Measurements from ENCODE around the gene PRMT6. TPM values are rescaled to one million over a fixed set of nuclear protein-coding genes. Genes with fewer than 3 reads are reported as not detected.
A peak's percentile ranks its signal among the peaks of the same experiment; 100 is the strongest.
"Not testable (repeated sequence)": the region's sequence is repeated elsewhere in the genome, so short reads cannot be mapped to it uniquely, and the experiment has no call there.

Gene PRMT6
- total RNA-seq, 2 experiments from 2014 or later, result 13.3 to 15.4 TPM

DNA sequence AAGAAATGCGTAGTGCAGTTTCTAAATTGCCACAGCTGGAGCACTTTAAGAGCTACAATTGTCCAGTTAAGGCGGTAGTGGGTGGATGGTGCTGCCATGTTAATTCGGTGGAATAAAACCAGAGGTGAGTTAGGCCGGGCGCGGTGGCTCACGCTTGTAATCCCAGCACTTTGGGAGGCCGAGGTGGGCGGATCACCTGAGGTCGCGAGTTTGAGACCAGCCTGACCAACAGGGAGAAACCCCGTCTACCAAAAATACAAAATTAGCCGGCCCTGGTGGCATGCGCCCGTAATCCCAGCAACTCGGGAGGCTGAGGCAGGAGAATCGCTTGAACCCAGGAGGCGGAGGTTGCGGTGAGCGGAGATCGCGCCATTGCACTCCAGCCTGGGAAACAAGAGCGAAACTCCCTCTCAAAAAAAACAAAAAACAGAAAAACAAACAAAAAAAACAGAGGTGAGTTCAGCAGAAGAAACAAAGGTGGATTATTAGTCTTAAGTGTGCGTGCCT is 502 bp upstream of the PRMT6 start:
- peak overlapping the region; percentile 93 for H3K27ac Mint-ChIP-seq
- peak overlapping the region; percentile 89 for H3K4me3 Mint-ChIP-seq
- H3K27me3 Mint-ChIP-seq; POLR2A ChIA-PET; DNase-seq; ATAC-seq; H3K9me3 Mint-ChIP-seq (ENCODE audit: low read depth): not testable (repeated sequence)
- intact Hi-C loops (cut with DNase I, micrococcal nuclease), result loop anchor here (2.0 to 10.0 kb wide), 4 partner anchors 85 to 909 kb away; partner anchors contain the start of genes NTNG1 (in 2 of the 2) and VAV3 (in 1 of the 2)
- peaks cover 21% of the 10 kb centered on the region for H3K36me3 Mint-ChIP-seq (ENCODE audit: low read depth)
- CTCF ChIA-PET, result interaction anchor here (0.7 to 1.7 kb wide), 4 partner anchors 8 to 411 kb away, joined by 3 to 7 read pairs (median 5); no protein-coding TSS in a partner anchor
- peaks cover 17% of the 10 kb centered on the region for H3K4me1 Mint-ChIP-seq

DNA sequence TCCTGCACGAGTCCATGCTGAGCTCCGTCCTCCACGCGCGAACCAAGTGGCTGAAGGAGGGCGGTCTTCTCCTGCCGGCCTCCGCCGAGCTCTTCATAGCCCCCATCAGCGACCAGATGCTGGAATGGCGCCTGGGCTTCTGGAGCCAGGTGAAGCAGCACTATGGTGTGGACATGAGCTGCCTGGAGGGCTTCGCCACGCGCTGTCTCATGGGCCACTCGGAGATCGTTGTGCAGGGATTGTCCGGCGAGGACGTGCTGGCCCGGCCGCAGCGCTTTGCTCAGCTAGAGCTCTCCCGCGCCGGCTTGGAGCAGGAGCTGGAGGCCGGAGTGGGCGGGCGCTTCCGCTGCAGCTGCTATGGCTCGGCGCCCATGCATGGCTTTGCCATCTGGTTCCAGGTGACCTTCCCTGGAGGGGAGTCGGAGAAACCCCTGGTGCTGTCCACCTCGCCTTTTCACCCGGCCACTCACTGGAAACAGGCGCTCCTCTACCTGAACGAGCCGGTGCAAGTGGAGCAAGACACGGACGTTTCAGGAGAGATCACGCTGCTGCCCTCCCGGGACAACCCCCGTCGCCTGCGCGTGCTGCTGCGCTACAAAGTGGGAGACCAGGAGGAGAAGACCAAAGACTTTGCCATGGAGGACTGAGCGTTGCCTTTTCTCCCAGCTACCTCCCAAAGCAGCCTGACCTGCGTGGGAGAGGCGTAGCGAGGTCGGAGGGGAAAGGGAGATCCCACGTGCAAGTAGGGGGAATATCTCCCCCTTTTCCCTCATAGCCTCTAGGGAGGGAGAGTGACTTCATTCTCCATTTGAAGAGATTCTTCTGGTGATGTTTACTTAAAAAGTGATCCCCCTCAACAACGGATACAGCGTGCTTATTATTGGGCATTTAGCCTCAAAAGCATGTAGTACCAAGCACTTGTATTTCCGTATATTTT is 991 bp downstream of the PRMT6 start:
- H3K4me1 Mint-ChIP-seq, result peaks cover 17% of the 10 kb centered on the region
- DNase-seq, result peak; percentile 73
- H3K27ac Mint-ChIP-seq, result peak overlapping the region; percentile 93
- H3K36me3 Mint-ChIP-seq (ENCODE audit: low read depth), result peaks cover 25% of the 10 kb centered on the region
- H3K9me3 Mint-ChIP-seq (ENCODE audit: low read depth), result no peaks in the 10 kb centered on the region
- intact Hi-C loops (cut with DNase I, micrococcal nuclease), result loop anchor here (2.0 to 10.0 kb wide), 4 partner anchors 83 to 907 kb away; partner anchors contain the start of genes NTNG1 (in 2 of the 2) and VAV3 (in 1 of the 2)
- ChIA-PET POLR2A (no interaction called here), CTCF (interaction anchor here (0.6 to 1.7 kb wide), 4 partner anchors 10 to 85 kb away, joined by 3 to 7 read pairs (median 4); no protein-coding TSS in a partner anchor)
- H3K4me3 Mint-ChIP-seq, result peak overlapping the region; percentile 89
- ATAC-seq, result peak; percentile 62
- no peaks in the 10 kb centered on the region for H3K27me3 Mint-ChIP-seq

DNA sequence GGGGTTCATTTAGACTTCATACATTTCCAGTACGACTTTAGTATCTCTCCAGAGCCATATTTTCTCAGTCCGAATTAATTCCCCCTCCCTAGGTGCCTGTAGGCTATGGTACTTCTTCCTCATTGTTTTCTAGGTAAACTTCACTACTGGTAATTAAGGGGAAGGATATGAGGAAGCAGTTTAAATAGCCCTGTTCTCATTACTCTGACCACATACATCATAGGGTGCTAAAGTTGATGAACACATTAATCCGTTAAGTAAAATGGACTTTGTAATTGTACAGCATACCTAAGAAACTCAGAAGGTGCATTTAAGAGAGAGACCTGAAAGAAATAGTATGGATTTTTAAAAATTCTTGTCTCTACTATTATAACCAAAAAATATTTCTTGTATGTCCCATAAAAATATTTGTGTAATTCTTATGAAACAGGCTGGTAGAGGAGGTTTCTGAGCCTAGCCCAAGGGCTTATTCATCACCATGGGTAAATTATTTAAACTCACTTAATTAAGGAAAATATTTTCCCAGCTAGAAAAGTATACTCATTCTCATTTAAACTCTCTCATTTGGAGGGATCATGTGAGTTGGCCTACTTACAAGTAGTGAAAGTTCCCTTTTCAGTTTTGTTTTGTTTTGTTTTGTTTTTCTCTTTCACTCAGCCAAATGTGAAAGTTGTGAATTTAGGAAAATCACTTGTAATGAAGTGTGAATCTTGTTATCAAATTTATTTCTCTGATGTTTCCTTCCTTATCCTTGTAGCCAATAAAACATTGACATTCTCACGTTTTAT is 2.0 kb downstream of the PRMT6 start:
- H3K9me3 Mint-ChIP-seq (ENCODE audit: low read depth), result no peaks in the 10 kb centered on the region
- ChIA-PET CTCF (interaction anchor here (1.1 to 1.2 kb wide), 2 partner anchors 14 to 84 kb away, joined by 3 to 5 read pairs; no protein-coding TSS in a partner anchor), POLR2A (no interaction called here)
- peaks cover 29% of the 10 kb centered on the region for H3K36me3 Mint-ChIP-seq (ENCODE audit: low read depth)
- peak overlapping the region; percentile 89 for H3K4me3 Mint-ChIP-seq
- ATAC-seq, result no peak
- no peaks in the 10 kb centered on the region for H3K27me3 Mint-ChIP-seq
- DNase-seq, result no peak
- intact Hi-C loops (cut with DNase I, micrococcal nuclease), result loop anchor here (5.0 to 10.0 kb wide), 3 partner anchors 84 to 906 kb away; partner anchors contain the start of genes NTNG1 (in 1 of the 2) and VAV3 (in 1 of the 2)
- H3K27ac Mint-ChIP-seq, result peak overlapping the region; percentile 93
- H3K4me1 Mint-ChIP-seq, result peaks cover 17% of the 10 kb centered on the region

DNA sequence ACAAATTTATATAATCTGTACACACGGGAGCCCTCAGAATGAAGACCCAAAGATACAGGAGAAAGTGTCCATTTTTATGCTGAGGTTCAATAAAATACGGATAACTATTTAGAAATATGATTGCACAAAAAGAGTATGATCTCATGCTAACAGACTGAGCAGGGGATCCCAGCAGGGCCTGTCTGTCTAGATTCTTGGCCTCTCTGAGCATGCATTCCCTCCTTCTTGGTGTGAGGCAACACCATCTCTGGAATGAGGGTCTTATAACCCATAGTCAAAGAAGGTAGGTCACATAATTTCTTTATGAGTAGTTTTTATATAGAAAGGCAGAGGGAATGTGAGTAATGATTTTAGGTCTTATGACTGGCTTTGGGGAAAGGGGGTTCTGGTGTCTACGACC is 5.4 kb downstream of the PRMT6 start:
- no peak for ATAC-seq
- H3K27me3 Mint-ChIP-seq, result no peaks in the 10 kb centered on the region
- peaks cover 29% of the 10 kb centered on the region for H3K36me3 Mint-ChIP-seq (ENCODE audit: low read depth)
- H3K4me3 Mint-ChIP-seq, result no peak overlapping the region
- ChIA-PET POLR2A (no interaction called here), CTCF (no interaction called here)
- H3K27ac Mint-ChIP-seq, result no peak overlapping the region
- H3K9me3 Mint-ChIP-seq (ENCODE audit: low read depth), result no peaks in the 10 kb centered on the region
- no peak for DNase-seq
- peaks cover 17% of the 10 kb centered on the region for H3K4me1 Mint-ChIP-seq
- intact Hi-C loops (cut with DNase I, micrococcal nuclease), result no loop called here

DNA sequence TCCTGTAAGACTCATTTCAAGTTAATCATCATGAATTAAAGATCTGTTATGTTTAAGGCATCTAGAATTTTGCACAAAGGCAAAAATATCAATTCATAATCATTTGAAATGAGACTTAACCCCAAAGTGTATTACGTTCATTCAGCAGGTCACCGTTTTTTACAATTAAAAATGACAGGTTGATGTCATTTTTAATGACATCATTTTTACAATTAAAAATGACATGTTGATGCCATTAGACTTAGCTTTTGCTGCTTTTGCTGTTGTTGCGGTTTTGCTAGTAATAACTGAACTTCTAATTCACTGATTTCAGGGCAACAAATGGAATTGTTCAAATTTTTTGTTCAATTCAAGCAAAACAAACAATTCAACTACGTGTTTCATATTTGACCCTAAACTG is 17.0 kb downstream of the PRMT6 start:
- H3K4me3 Mint-ChIP-seq, result no peak overlapping the region
- no peaks in the 10 kb centered on the region for H3K36me3 Mint-ChIP-seq (ENCODE audit: low read depth)
- intact Hi-C loops (cut with DNase I, micrococcal nuclease), result no loop called here
- DNase-seq (no peak), ATAC-seq (no peak)
- no peaks in the 10 kb centered on the region for H3K9me3 Mint-ChIP-seq (ENCODE audit: low read depth)
- no peaks in the 10 kb centered on the region for H3K4me1 Mint-ChIP-seq
- no peak overlapping the region for H3K27ac Mint-ChIP-seq
- H3K27me3 Mint-ChIP-seq, result peaks cover 8% of the 10 kb centered on the region
- CTCF ChIA-PET, result no interaction called here
- POLR2A ChIA-PET, result no interaction called here

DNA sequence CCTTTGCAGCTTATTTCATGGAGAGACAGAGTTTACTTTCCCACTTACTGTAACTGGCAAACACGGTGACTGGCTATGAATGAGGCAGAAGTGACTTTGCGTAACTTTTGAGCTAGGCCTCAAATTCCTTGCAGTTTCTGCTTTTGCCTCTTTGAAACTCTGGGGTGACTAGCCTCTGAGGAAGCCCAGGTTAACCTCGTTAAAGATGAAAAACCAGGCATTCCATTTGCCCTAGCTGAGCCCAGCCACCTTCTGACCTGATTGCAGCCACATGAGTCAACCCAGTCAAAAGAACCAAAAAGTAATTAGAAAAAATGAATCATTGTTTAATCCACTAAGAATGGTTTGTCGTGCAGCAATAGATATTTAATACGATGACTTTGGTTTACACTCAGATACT is 20.4 kb downstream of the PRMT6 start:
- H3K4me3 Mint-ChIP-seq, result no peak overlapping the region
- H3K9me3 Mint-ChIP-seq (ENCODE audit: low read depth), result no peaks in the 10 kb centered on the region
- intact Hi-C loops (cut with DNase I, micrococcal nuclease), result no loop called here
- no peak for ATAC-seq
- no peaks in the 10 kb centered on the region for H3K4me1 Mint-ChIP-seq
- ChIA-PET CTCF (no interaction called here), POLR2A (no interaction called here)
- no peak for DNase-seq
- no peaks in the 10 kb centered on the region for H3K36me3 Mint-ChIP-seq (ENCODE audit: low read depth)
- no peak overlapping the region for H3K27ac Mint-ChIP-seq
- H3K27me3 Mint-ChIP-seq, result peaks cover 10% of the 10 kb centered on the region

DNA sequence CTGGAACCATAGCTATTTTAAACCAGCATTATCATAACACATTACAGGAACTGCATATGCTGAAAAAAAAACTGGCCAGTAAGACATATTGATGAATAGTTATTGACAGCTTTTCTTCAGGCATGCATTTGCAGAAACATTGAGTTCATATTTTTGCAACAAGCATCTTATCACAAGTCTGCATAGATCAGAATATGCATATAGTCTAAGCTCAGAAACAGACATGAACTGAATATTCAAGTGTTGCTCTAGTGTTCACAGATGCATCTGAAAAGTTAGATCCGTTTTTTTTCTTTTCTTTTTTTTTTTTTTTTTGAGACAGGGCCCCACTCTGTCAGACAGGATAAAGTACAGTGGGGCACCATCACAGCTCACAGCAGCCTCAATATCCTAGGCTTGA is 22.8 kb downstream of the PRMT6 start:
- Mint-ChIP-seq H3K4me3 (no peak overlapping the region), H3K4me1 (no peaks in the 10 kb centered on the region), H3K36me3 (ENCODE audit: low read depth) (no peaks in the 10 kb centered on the region), H3K27ac (no peak overlapping the region), H3K9me3 (ENCODE audit: low read depth) (peaks cover 3% of the 10 kb centered on the region), H3K27me3 (peaks cover 10% of the 10 kb centered on the region)
- ChIA-PET POLR2A (no interaction called here), CTCF (interaction anchor here (0.6 kb wide), 1 partner anchor 23 kb away, joined by 3 read pairs; the partner anchor contains the start of gene PRMT6)
- intact Hi-C loops (cut with DNase I, micrococcal nuclease), result no loop called here
- DNase-seq (no peak), ATAC-seq (no peak)

DNA sequence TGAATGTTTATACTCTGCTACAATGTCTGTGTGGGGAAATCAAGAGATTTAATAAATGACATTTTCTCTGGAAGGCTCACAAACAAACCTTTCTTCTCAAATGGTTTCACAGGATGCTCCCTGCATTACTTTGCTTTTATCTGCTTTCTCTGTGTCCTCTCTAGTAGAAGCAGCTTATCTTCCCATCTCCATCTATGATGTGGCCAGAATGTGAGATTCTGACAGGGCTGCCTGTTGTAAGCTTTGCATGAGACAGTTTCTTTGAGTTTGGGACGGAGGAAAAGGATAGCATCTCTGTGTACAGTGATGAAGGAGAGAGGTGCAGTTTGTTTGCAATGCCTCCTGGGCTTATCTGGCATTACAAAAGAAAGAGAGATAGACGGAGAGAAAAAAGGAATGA is 24.6 kb downstream of the PRMT6 start:
- DNase-seq (no peak), ATAC-seq (no peak)
- Mint-ChIP-seq H3K27me3 (peaks cover 7% of the 10 kb centered on the region), H3K36me3 (ENCODE audit: low read depth) (no peaks in the 10 kb centered on the region), H3K4me1 (no peaks in the 10 kb centered on the region), H3K9me3 (ENCODE audit: low read depth) (peaks cover 16% of the 10 kb centered on the region), H3K4me3 (no peak overlapping the region), H3K27ac (no peak overlapping the region)
- intact Hi-C loops (cut with DNase I, micrococcal nuclease), result no loop called here
- POLR2A ChIA-PET, result no interaction called here
- CTCF ChIA-PET, result interaction anchor here (0.7 kb wide), 1 partner anchor 762 kb away, joined by 5 read pairs; no protein-coding TSS in a partner anchor

DNA sequence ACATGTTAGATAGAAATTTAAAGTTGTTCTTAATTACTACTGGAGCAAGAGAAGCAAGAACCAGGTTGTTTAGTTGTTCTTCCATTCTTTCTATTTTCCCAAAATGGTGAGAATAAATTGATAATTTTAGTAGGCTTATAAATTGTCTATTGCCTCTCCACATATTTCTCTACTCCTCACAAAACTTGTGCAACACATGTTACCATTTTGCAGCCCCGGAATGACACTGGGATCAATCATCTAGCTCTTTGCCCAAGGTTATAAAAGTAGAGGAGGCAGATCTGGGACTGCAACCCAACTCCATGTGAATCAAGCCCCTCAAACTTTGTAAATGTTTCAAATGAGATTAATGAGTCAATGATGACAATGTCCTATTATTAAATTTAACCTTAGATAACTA is 34.9 kb downstream of the PRMT6 start:
- POLR2A ChIA-PET, result no interaction called here
- no peak for DNase-seq
- CTCF ChIA-PET, result no interaction called here
- Mint-ChIP-seq H3K36me3 (ENCODE audit: low read depth) (no peaks in the 10 kb centered on the region), H3K4me3 (no peak overlapping the region), H3K27ac (no peak overlapping the region), H3K4me1 (no peaks in the 10 kb centered on the region), H3K9me3 (ENCODE audit: low read depth) (no peaks in the 10 kb centered on the region), H3K27me3 (peaks cover 5% of the 10 kb centered on the region)
- intact Hi-C loops (cut with DNase I, micrococcal nuclease), result loop anchor here in 1 of 2 experiments (10.0 kb wide), 1 partner anchor 57 kb away; no protein-coding TSS in a partner anchor
- ATAC-seq, result no peak

DNA sequence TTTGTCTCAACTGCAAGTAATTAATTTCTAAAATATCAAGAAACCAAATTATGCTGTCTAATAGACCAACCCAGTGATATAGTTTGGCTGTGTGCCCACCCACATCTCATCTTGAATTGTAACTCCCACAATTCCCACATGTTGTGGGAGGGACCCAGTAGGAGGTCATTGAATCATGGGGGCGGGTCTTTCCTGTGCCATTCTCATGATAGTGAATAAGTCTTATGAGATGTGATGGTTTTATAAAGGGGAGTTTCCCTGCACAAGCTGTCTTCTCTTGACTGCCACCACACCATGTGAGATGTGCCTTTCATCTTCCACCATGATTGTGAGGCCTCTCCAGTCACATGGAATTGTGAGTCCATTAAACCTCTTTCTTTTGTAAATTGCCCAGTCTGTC is 36.9 kb downstream of the PRMT6 start:
- intact Hi-C loops (cut with DNase I, micrococcal nuclease), result loop anchor here in 1 of 2 experiments (10.0 kb wide), 1 partner anchor 59 kb away; no protein-coding TSS in a partner anchor
- CTCF ChIA-PET; H3K27me3 Mint-ChIP-seq; H3K9me3 Mint-ChIP-seq (ENCODE audit: low read depth); ATAC-seq; H3K4me1 Mint-ChIP-seq; H3K36me3 Mint-ChIP-seq (ENCODE audit: low read depth); POLR2A ChIA-PET; H3K27ac Mint-ChIP-seq; DNase-seq; H3K4me3 Mint-ChIP-seq: not testable (repeated sequence)

DNA sequence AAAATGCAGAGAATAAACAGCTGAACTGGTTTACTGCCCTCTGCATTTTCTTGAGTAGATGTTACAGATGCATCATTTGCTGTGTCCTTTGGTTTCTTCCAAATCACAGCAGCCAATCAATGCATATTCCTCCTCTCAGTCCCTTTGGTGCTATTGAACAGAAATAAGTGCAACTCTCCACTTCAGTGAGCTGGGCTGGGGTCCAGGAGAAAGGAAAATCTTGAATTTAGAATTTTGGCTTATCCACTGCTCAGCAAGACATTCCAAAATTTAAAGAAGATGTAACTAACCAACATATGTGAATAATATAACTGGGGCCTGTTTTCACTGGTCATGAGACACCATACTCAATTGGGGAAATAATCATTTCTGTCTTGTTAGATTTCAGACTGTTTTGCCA is 39.2 kb downstream of the PRMT6 start:
- no peak for DNase-seq
- H3K4me1 Mint-ChIP-seq, result no peaks in the 10 kb centered on the region
- H3K36me3 Mint-ChIP-seq (ENCODE audit: low read depth), result no peaks in the 10 kb centered on the region
- intact Hi-C loops (cut with DNase I, micrococcal nuclease), result loop anchor here in 1 of 2 experiments (10.0 kb wide), 1 partner anchor 61 kb away; no protein-coding TSS in a partner anchor
- peaks cover 3% of the 10 kb centered on the region for H3K27me3 Mint-ChIP-seq
- no peak overlapping the region for H3K27ac Mint-ChIP-seq
- ChIA-PET POLR2A (no interaction called here), CTCF (no interaction called here)
- no peak overlapping the region for H3K4me3 Mint-ChIP-seq
- H3K9me3 Mint-ChIP-seq (ENCODE audit: low read depth), result no peaks in the 10 kb centered on the region
- ATAC-seq, result no peak
